Subcutaneous abdominal adipose tissue (tissue), 5 donors: ENCODE measurements around the gene NINJ2.
"Not testable (repeated sequence)": the region's sequence is repeated elsewhere in the genome, so short reads cannot be mapped to it uniquely, and the experiment has no call there.

Experiments used
- H3K27ac ChIP-seq: one replicate; pipeline ENCODE4 v1.7.0; 2013; ENCODE audit warnings: low read depth, mild to moderate bottlenecking, inconsistent platforms, low read length, moderate library complexity
- H3K27me3 ChIP-seq, 5 donors: one replicate each; pipeline ENCODE4 v1.7.0; 2013; ENCODE audit warnings: low read length in 5 of 5, inconsistent platforms in 1 of 5; ENCODE audit not compliant: control insufficient read depth in 5 of 5, insufficient read depth in 4 of 5
- H3K36me3 ChIP-seq, 5 donors: one replicate each; pipeline ENCODE4 v1.7.0; 2013; ENCODE audit warnings: low read length in 5 of 5; ENCODE audit not compliant: control insufficient read depth in 5 of 5, insufficient read depth in 5 of 5
- H3K4me1 ChIP-seq, 5 donors: one replicate each; pipeline ENCODE4 v1.7.0; 2013; ENCODE audit warnings: low read length in 5 of 5, mild to moderate bottlenecking in 3 of 5, moderate library complexity in 1 of 5; ENCODE audit not compliant: control insufficient read depth in 5 of 5, insufficient read depth in 5 of 5
- H3K4me3 ChIP-seq, 5 donors: one replicate each; pipeline ENCODE4 v1.7.0; 2013; ENCODE audit warnings: low read length in 5 of 5, low read depth in 1 of 5
- H3K9ac ChIP-seq, 5 donors: one replicate each; pipeline ENCODE4 v1.7.0; 2013; ENCODE audit warnings: low read length in 5 of 5, mild to moderate bottlenecking in 4 of 5, moderate library complexity in 3 of 5
- H3K9me3 ChIP-seq, 5 donors: one replicate each; pipeline ENCODE4 v1.7.0; 2013; ENCODE audit warnings: low read length in 5 of 5; ENCODE audit not compliant: control insufficient read depth in 5 of 5
- donor health status: healthy.
- donor health status: healthy.
- donor health status: healthy.
- donor health status: healthy.
- donor health status: healthy.

Gene NINJ2

GRCh38 chr12:643475-644302 is 19.6 kb downstream of the NINJ2 start:
- H3K4me1 ChIP-seq = peaks cover 26 to 62% (median 51%) of the 10 kb centered on the region in 5 donors

DNA sequence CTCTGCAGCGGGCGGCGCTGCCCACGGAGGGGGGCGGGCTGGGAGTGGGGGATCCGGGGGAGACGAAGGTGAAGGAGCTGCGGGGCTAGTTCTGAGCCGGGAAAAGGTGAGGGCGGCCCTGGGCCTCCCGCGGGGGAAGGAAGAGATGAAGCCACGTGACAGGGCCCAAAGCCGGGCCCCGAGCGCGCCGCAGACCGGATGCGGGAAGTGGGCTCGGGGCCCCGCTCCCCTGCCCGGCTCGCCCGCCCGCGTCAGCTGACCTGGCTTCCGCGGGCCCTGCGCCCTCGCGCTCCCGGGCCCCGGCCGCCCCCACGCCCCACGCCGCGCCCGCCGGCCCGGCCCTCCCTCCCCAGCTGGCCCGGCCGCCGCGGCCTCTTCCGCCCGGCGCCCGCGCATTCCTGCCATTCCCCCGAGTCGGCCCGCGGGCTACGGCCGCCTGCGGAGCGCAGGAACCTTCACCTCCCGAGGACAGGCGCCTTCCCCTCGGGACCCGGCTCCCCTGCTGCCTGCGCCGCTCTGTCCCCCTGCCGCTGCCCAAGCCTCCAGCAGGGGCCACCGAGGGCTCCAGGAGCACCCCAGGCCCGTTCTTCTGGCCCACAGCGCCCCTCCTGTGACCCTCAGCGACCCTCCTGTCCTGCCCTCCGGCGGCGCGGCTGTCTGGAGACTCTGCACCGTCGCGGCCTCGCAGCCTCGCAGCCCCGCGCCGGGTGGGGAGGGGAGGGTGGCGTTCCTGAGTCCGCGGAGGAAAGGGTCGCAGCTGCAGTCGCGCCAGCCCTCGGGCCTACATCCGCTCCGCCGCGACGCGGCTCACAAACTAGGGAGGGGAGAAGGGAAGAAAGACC is 20.4 kb downstream of the NINJ2 start:
- peak overlapping the region; percentile 57 to 90 (median 77) for H3K9ac ChIP-seq
- peak overlapping the region; percentile 60 to 82 (median 74) for H3K4me3 ChIP-seq
- H3K4me1 ChIP-seq = peaks cover 26 to 63% (median 51%) of the 10 kb centered on the region in 5 donors
- H3K27ac ChIP-seq = peak overlapping the region; percentile 100
- no peaks in the 10 kb centered on the region for H3K36me3 ChIP-seq
- H3K27me3 ChIP-seq = no peaks in the 10 kb centered on the region
- no peaks in the 10 kb centered on the region for H3K9me3 ChIP-seq

More at GRCh38 chr12:643475-644302, 19.6 kb downstream of the NINJ2 start:
- H3K36me3 ChIP-seq = no peaks in the 10 kb centered on the region
- H3K9ac ChIP-seq = peak overlapping the region; percentile 57 to 90 (median 77)
- H3K27me3 ChIP-seq = no peaks in the 10 kb centered on the region
- H3K4me3 ChIP-seq = peak overlapping the region; percentile 60 to 82 (median 74)
- peak overlapping the region; percentile 100 for H3K27ac ChIP-seq
- H3K9me3 ChIP-seq = no peaks in the 10 kb centered on the region

DNA sequence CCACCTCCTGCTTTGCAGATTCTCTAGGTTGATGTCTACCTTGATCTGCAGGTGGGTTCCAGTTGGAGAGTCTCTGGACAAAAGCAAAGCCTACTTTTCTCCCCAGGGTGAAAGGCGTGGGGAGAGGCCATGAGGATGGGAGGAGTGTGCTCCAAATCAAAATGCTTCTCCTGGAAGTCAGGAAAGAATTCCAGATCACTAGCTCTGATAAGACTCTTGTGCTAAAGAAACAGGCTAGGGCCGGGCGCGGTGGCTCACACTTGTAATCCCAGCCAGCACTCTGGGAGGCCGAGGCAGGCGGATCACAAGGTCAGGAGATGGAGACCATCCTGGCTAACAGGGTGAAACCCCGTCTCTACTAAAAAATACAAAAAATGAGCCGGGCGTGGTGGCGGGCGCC is 21.9 kb downstream of the NINJ2 start:
- peaks cover 20 to 48% (median 39%) of the 10 kb centered on the region in 5 donors for H3K4me1 ChIP-seq
- not testable (repeated sequence) for H3K9me3 ChIP-seq, H3K9ac ChIP-seq, H3K27ac ChIP-seq, H3K4me3 ChIP-seq, H3K36me3 ChIP-seq, H3K27me3 ChIP-seq

DNA sequence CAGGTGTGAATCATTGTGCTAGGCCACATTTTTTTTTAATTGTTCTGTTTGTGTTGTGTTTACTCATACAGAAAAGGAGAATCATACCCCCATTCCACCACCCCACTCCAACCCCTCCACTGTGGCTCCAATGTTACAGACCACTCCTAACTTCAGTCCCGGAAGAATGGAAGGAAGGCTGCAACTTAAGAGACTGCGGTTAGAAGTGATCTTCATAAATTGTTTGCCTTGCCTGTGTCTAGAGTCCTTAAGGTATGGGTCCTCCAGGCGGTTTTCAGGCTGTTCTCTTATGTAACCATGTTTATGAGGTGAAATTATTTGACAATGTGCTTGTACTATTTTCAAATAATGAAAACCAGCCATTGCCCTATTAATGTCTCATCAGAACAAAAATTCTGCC is 22.5 kb downstream of the NINJ2 start:
- H3K36me3 ChIP-seq = no peaks in the 10 kb centered on the region
- peaks cover 14 to 42% (median 34%) of the 10 kb centered on the region in 5 donors for H3K4me1 ChIP-seq
- no peaks in the 10 kb centered on the region for H3K27me3 ChIP-seq
- no peaks in the 10 kb centered on the region for H3K9me3 ChIP-seq
- peak overlapping the region; percentile 37 for H3K27ac ChIP-seq
- H3K9ac ChIP-seq = no peak overlapping the region
- H3K4me3 ChIP-seq = no peak overlapping the region

- H3K27ac ChIP-seq = peak overlapping the region; percentile 51
- no peaks in the 10 kb centered on the region for H3K27me3 ChIP-seq
- no peaks in the 10 kb centered on the region for H3K36me3 ChIP-seq
- no peak overlapping the region for H3K4me3 ChIP-seq
- no peaks in the 10 kb centered on the region for H3K9me3 ChIP-seq
- no peak overlapping the region for H3K9ac ChIP-seq
- H3K4me1 ChIP-seq = peaks cover 6 to 35% (median 26%) of the 10 kb centered on the region in 5 donors
Measured at GRCh38 chr12:639988-640387, 23.3 kb downstream of the NINJ2 start.

DNA sequence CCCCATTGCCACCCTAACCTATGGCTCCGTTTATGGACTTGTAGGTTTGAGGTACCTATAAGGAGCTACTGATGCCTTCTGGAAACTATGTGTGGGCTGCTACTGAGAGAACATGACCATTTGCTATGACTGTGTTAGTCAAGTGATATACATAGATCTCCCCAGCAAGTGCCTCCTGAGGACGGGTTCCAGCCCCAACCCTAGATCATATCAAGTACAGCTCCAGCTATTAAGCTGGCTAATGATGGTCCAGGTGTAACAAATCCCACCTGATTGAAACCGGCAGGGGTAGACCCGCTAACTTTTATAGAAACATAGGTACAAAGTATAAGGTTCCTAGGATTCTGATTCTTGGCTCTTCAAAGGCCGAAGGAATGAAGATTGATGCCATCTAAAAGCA is 23.7 kb downstream of the NINJ2 start:
- H3K27me3 ChIP-seq = no peaks in the 10 kb centered on the region
- H3K9me3 ChIP-seq = no peaks in the 10 kb centered on the region
- peak overlapping the region; percentile 51 for H3K27ac ChIP-seq
- H3K9ac ChIP-seq = no peak overlapping the region
- no peak overlapping the region for H3K4me3 ChIP-seq
- H3K4me1 ChIP-seq = peaks cover 4 to 30% (median 22%) of the 10 kb centered on the region in 5 donors
- H3K36me3 ChIP-seq = no peaks in the 10 kb centered on the region

- Histone ChIP-seq H3K4me3 (no peak overlapping the region), H3K9ac (no peak overlapping the region), H3K9me3 (no peaks in the 10 kb centered on the region), H3K27ac (peak overlapping the region; percentile 51), H3K36me3 (no peaks in the 10 kb centered on the region), H3K27me3 (no peaks in the 10 kb centered on the region), H3K4me1 (peaks cover 4 to 25% (median 17%) of the 10 kb centered on the region in 5 donors)
Measured at GRCh38 chr12:638953-639557, 24.2 kb downstream of the NINJ2 start.

DNA sequence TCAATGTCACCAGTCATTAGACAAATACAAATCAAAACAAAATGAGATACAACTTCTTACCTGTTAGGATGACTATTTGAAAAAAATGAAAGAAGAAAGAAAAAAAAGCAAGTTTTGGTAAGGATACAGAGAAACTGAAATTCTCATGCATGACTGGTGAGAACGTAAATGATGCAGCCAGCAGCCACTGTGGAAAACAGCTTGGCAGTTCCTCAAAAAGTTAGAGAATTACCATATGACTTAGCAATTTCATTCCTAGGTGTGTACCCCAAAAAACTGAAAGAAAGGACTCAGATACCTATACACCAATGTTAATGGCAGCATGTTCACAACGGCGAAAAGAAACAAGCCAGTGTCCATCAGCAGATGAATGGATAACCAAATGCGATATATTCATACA is 26.6 kb downstream of the NINJ2 start:
- Histone ChIP-seq H3K9ac (no peak overlapping the region), H3K4me1 (peaks cover 7 to 28% (median 22%) of the 10 kb centered on the region in 5 donors), H3K9me3 (no peaks in the 10 kb centered on the region), H3K27me3 (no peaks in the 10 kb centered on the region), H3K27ac (no peak overlapping the region), H3K36me3 (no peaks in the 10 kb centered on the region), H3K4me3 (no peak overlapping the region)

GRCh38 chr12:633731-634130 is 29.5 kb downstream of the NINJ2 start:
- Histone ChIP-seq H3K4me3 (no peak overlapping the region), H3K27me3 (no peaks in the 10 kb centered on the region), H3K36me3 (no peaks in the 10 kb centered on the region), H3K9ac (no peak overlapping the region), H3K27ac (peak overlapping the region; percentile 86), H3K4me1 (peaks cover 7 to 38% (median 34%) of the 10 kb centered on the region in 5 donors), H3K9me3 (no peaks in the 10 kb centered on the region)
